Smooth muscle cell (in vitro differentiated cells): ENCODE data around the gene SLC47A2. TPM values are rescaled to one million over a fixed set of nuclear protein-coding genes. Genes with fewer than 3 reads are reported as not detected.

Experiments used
- DNase-seq: peaks from one replicate; lab custom pipeline; 2025; ENCODE audit not compliant: unreplicated experiment; lab: John Stamatoyannopoulos, UW
- H2AFZ ChIP-seq: fragments of 200-600 bp; sonication (generic); 2 replicates; pipeline ENCODE4 v1.6.0; 2016; ENCODE audit warnings: antibody characterized with exemption, low read depth, mild to moderate bottlenecking
- H3F3A ChIP-seq: fragments of 200-600 bp; sonication (generic); 2 replicates; pipeline ENCODE4 v1.6.0; 2017; ENCODE audit warnings: antibody characterized with exemption, low read depth
- H3K27ac ChIP-seq: fragments of 200-600 bp; sonication (generic); 2 replicates; pipeline ENCODE4 v1.5.1; 2016; ENCODE audit warnings: low read depth, mild to moderate bottlenecking
- H3K27me3 ChIP-seq: fragments of 200-600 bp; sonication (generic); 2 replicates; pipeline ENCODE4 v1.6.1; 2016; ENCODE audit warnings: low read depth, mild to moderate bottlenecking
- H3K36me3 ChIP-seq: fragments of 200-600 bp; sonication (generic); 2 replicates; pipeline ENCODE4 v1.5.1; 2016; ENCODE audit warnings: low read depth
- H3K4me1 ChIP-seq: fragments of 200-600 bp; sonication (generic); 2 replicates; pipeline ENCODE4 v1.5.1; 2016; ENCODE audit warnings: low read depth
- H3K4me2 ChIP-seq: fragments of 200-600 bp; sonication (generic); 2 replicates; pipeline ENCODE4 v1.6.0; 2016; ENCODE audit warnings: mild to moderate bottlenecking
- H3K4me3 ChIP-seq: fragments of 200-600 bp; sonication (generic); 2 replicates; pipeline ENCODE4 v1.5.1; 2016; ENCODE audit warnings: mild to moderate bottlenecking
- H3K79me2 ChIP-seq: fragments of 200-600 bp; sonication (generic); 2 replicates; pipeline ENCODE4 v1.6.0; 2016; ENCODE audit warnings: low read depth, mild to moderate bottlenecking
- H3K9ac ChIP-seq: fragments of 200-600 bp; sonication (generic); 2 replicates; pipeline ENCODE4 v1.6.0; 2016; ENCODE audit warnings: low read depth
- H3K9me3 ChIP-seq: fragments of 200-600 bp; sonication (generic); replicated peaks from 2 replicates; pipeline ENCODE4 v1.5.1; 2016; ENCODE audit warnings: low read depth
- H4K20me1 ChIP-seq: fragments of 200-600 bp; sonication (generic); 2 replicates; pipeline ENCODE4 v1.6.0; 2016; ENCODE audit warnings: low read depth
- WGBS: methylation state at CpG from one replicate; pipeline ENCODE4 v1.1.7; 2016; ENCODE audit warnings: low lambda C conversion rate; 5-methylcytosine and 5-hydroxymethylcytosine counted together
- polyA plus RNA-seq: library from polyadenylated mRNA; unstranded; fragments of >200 nt; fragmentation: Nextera tagmentation; extraction: Ambion mirVana; gene quantifications from 2 replicates; pipeline ENCODE4 v1.2.1, GENCODE V29; 2016
- total RNA-seq: library from RNA; depleted of rRNA; stranded (reverse); fragments of >200 nt; gene quantifications from 2 replicates; pipeline ENCODE4 v1.2.3, GENCODE V29; 2014
- TF ChIP-seq, protein P1 (sequence below): fragments of 200-600 bp; sonication (generic); IDR thresholded peaks from 2 replicates; pipeline ENCODE4 v1.5.1; 2017; ENCODE audit warnings: borderline replicate concordance, mild to moderate bottlenecking, antibody characterized with exemption; ENCODE audit not compliant: insufficient read depth, poor library complexity, severe bottlenecking

The SLC47A2 gene
- total and polyA plus RNA-seq, 2 experiments from 2014 or later: not detected

DNA sequence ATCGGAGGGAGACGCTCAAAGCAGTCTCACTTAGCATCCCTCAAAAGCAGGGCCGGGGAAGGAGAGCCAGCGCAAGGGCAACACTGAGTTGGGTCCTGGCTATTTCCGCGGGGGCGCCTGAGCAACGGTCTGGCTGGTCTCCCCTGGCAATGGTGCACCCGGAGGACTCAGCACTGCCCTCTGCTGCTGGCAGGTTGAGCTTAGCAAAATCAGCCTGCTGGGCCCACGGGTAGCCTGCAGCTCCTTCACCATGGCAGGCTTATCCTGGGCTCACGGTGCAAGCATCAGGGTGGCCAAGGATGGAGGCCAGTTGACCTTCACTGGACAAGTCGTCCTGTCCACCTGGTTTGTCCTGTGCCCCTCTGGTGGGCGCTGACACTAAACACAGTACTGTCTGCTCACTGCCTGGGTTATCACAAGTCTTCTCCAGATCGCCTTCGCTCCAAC, 46.2 kb upstream of the SLC47A2 start:
- WGBS: 23% methylated on average over 15 of the region's 15 CpGs
- Histone ChIP-seq H3K9ac (no peak overlapping the region), H3K9me3 (no peaks in the 10 kb centered on the region), H4K20me1 (no peaks in the 10 kb centered on the region), H2AFZ (no peak overlapping the region), H3K79me2 (no peaks in the 10 kb centered on the region), H3K4me1 (no peaks in the 10 kb centered on the region), H3F3A (no peaks in the 10 kb centered on the region), H3K27ac (no peak overlapping the region), H3K36me3 (no peaks in the 10 kb centered on the region), H3K4me2 (no peak overlapping the region), H3K27me3 (no peaks in the 10 kb centered on the region), H3K4me3 (no peak overlapping the region)
- TF ChIP-seq, protein P1, sequence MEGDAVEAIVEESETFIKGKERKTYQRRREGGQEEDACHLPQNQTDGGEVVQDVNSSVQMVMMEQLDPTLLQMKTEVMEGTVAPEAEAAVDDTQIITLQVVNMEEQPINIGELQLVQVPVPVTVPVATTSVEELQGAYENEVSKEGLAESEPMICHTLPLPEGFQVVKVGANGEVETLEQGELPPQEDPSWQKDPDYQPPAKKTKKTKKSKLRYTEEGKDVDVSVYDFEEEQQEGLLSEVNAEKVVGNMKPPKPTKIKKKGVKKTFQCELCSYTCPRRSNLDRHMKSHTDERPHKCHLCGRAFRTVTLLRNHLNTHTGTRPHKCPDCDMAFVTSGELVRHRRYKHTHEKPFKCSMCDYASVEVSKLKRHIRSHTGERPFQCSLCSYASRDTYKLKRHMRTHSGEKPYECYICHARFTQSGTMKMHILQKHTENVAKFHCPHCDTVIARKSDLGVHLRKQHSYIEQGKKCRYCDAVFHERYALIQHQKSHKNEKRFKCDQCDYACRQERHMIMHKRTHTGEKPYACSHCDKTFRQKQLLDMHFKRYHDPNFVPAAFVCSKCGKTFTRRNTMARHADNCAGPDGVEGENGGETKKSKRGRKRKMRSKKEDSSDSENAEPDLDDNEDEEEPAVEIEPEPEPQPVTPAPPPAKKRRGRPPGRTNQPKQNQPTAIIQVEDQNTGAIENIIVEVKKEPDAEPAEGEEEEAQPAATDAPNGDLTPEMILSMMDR: peak; percentile 70
- peak; percentile 35 for DNase-seq

DNA sequence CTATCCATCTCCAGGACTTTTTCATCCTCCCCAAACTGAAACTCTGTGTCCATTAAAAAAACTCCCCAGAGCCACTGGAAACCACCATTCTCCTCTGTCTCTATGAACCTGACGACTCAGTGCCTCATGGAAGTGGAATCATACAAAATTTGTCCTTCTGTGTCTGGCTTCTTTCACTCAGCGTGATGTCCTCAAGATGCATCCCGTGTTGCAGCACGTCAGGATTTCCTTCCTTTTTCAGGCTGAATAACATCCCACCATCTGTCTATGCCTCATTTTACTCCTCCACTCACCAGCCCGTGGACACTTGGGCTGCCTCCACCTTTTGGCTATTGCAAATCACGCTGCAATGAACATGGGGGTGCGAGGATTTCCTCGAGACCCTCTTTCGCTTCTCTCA, 44.4 kb upstream of the SLC47A2 start:
- DNase-seq: no peak
- Histone ChIP-seq H3K4me2 (no peak overlapping the region), H3K4me3 (no peak overlapping the region), H2AFZ (no peak overlapping the region), H3K4me1 (no peaks in the 10 kb centered on the region), H3K27ac (no peak overlapping the region), H4K20me1 (no peaks in the 10 kb centered on the region), H3F3A (no peaks in the 10 kb centered on the region), H3K79me2 (no peaks in the 10 kb centered on the region), H3K36me3 (no peaks in the 10 kb centered on the region), H3K9ac (no peak overlapping the region), H3K27me3 (no peaks in the 10 kb centered on the region), H3K9me3 (no peaks in the 10 kb centered on the region)
- TF ChIP-seq, protein P1: no peak
- WGBS: 87% methylated on average over 9 of the region's 9 CpGs

DNA sequence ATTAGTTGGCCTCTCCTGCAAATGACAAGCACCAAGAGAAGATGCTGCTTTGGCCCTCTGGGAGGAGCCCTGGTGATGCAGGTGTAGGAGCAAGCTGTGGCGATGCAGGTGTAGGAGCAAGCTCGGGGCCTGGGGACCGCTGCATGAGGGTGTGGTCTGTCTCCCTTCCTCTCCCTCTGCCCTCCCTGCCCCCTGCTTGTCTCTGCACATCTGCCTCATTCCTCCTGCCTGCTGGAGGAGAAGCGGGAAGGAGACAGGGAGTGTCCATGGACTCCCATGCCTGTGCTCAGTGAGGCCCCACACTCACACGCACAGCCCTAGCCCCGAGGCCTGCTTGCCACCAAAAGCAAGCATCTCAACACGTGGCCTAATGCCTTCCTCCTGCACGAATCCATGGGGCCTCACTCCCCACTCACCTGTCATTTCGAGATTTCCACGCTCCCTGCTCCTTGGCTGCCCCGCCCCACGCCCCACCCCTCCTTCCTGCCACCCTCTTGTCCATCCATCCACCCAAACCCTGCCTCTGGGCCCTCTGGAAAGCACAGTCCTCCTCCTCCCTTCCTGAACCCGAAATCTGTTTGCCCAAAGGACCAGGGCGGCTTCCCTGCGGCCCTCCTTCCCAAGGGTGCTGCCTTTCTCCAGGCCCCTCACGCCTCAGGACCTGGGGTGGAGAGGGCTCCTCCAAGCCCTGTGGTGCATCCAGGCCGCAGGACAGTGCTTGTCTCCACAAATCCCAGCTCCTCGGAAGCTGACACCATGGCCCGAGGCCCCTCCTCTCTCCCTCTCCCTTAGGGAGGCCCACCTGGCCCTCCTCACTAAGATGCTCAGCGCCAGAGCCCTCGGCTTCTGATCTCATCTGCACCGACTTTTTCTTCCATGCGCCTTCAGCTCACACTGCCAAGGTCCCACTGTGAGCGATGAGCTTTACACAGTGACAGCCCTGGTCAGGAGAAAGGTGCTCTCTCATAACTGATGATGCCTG, 43.5 kb upstream of the SLC47A2 start:
- Histone ChIP-seq H4K20me1 (no peaks in the 10 kb centered on the region), H3K4me2 (no peak overlapping the region), H3K4me3 (no peak overlapping the region), H3K4me1 (no peaks in the 10 kb centered on the region), H3K27ac (no peak overlapping the region), H3K27me3 (no peaks in the 10 kb centered on the region), H3K9me3 (no peaks in the 10 kb centered on the region), H2AFZ (no peak overlapping the region), H3K9ac (no peak overlapping the region), H3K36me3 (no peaks in the 10 kb centered on the region), H3F3A (no peaks in the 10 kb centered on the region), H3K79me2 (no peaks in the 10 kb centered on the region)
- no peak for DNase-seq
- WGBS: 90% methylated on average over 24 of the region's 24 CpGs
- TF ChIP-seq, protein P1: no peak
